Activated CD4-positive, CD25-positive, alpha-beta regulatory T cell treated with anti-CD3 and anti-CD28 coated beads, Interleukin-2, amount 50 U/mL, for 16 hours (primary cell): ENCODE data around the gene SORCS3.

Source experiments
- DNase-seq: peaks from one replicate; pipeline ENCODE4 v3.0.0-alpha.2; 2020; ENCODE audit warnings: low read depth, low spot score

Gene SORCS3

GRCh38 chr10:104641187-104641936, at the start of gene SORCS3:
Gene SORCS3, plus strand, starts transcription at chr10:104641290.
- DNase-seq: no peak

DNA sequence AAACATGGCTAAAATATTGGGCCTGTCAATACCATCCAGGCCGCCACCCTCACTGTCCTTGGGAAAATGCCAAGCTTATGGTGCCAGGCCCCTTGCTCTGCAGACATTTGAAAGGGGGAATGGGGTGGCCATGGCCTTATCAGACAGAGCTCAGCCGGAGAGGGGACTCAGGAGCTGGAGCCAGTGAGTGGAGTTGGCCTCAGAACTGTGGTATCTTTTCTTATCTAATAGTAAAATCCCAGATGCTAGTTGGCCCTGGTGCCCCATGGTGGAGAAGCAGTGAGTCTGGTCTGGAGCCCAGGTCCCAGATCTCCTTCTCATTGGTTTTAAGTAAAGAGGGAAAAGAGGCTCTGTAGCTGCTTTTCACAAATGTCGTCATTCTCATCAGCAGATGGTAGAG, 49.6 kb upstream of the SORCS3 start:
- no peak for DNase-seq

DNA sequence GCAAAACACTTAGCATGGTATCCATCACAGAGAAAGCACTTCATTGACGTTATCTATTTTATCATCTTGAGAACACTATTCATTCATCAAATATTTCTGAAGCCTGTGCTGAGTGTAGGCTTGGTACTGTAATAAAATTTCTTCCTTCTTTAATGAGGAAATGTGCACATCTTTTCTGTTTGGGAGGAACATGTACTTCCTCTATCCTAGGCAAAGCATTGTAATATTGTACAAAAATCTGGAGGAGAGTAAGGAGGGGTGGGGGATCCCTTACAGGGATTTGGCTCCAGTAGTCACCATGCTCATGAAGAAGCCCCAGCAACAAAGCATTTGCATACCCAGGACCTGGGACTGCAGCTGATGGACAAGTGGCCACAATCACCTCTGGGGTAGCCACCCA, 39.9 kb upstream of the SORCS3 start:
- DNase-seq: no peak

DNA sequence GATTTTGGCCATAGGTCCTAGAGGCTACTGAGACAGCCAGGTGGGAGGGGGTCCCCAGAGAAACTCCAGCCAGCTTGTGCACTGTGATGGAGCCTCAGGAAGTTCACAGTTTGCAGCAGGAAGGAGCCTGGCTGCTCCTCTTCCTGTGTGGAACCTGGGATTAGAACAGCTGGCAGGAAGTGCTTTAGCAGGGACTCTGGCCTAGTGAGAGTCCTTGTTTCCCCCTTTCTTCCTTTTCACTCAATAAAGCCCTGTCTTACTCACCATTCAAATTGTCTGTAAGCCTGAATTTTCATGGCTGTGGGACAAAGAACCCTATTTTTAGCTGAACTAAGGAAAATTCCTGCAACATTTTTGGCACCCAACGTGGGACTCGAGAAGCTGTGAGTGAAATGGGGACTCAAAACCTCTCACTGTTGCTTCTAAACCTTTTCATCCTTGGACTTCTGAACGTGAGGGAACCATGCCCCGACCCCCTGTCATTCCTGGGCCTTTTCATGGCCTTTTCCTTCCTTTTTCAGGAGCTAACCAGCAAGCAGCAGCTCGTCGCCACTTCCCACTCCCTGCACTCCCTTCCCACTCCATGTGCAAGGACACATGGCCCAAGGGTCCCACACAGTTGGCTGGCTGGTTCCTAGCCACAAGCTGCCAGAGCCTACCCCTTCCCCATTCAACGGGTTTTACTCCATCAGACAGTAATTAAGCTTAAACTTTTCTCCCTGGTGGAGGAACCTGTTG, 32.8 kb upstream of the SORCS3 start:
- no peak for DNase-seq

- no peak for DNase-seq
Observed at GRCh38 chr10:104612571-104613205, 28.4 kb upstream of the SORCS3 start.

- DNase-seq: no peak
Observed at GRCh38 chr10:104613406-104613805, 27.7 kb upstream of the SORCS3 start.

DNA sequence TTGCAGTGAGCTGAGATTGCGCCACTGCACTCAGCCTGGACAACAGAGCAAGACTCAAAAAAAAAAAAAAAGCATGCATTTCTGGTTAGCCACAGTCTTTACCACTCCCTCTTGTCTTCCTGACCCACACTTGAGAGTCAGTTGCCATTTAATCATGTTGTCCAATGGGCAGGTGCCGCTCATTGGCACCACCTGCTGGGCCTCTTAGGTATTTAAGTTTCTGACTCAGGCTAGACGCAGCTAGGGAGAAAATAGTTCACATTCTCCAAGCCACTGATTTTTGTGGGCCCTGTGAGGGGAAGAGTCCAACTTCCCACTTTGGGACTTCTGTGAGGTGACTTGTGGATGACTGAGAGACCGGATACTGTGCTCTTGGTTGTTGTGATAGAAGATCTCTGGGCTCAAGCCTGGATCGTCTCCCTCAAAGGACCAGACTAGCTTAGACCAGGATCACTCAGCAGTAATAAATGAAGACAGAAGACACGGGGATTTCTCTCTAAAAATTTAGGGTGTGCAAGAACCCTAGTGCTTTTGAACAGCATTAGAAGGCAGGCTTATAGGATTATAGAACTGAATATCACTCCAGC, 26.8 kb upstream of the SORCS3 start:
- no peak for DNase-seq

DNA sequence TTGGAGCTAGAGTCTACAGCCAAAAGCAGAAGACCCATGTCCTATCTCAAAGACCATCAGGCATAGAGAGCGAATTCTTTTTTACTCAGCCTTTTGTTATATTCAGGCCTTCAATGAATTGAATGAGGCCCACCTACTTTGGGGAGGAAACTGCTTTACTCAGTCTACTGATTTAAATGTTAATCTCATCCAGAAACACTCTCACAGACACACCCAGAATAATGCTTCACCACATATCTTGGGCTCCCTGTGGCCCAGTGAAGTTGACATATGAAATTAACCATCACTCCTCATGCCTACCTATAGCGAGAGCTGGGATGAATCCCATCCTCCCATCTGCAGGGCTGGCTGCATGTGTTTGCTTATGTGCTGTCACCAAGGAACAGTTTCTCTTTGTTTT, 26.0 kb upstream of the SORCS3 start:
- no peak for DNase-seq

GRCh38 chr10:104617831-104618230, 23.3 kb upstream of the SORCS3 start:
- no peak for DNase-seq

DNA sequence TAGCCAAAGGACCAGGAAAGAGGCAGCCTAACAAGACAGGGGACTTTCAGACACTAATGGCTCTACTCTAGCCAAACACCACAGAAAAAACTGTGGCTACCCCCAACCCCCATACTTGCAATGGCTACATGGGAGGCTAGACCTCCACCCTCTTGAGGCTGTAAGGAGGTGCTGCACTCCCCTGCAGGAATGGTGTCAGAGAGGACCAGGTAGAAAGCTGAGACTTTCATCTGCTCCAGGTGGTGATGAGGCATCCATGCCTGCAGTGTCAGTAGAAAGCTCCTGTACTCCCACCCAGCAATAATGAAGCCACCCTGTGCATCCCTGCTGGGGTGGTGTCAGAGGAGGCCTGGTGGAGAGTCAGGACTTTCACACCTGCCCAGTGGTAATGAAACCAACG, 18.9 kb upstream of the SORCS3 start:
- DNase-seq: no peak

- no peak for DNase-seq
Observed at GRCh38 chr10:104622598-104623209, 18.4 kb upstream of the SORCS3 start.

GRCh38 chr10:104630731-104631130, 10.4 kb upstream of the SORCS3 start:
- no peak for DNase-seq

GRCh38 chr10:104631946-104632345, 9.1 kb upstream of the SORCS3 start:
- no peak for DNase-seq

- DNase-seq: no peak
Observed at GRCh38 chr10:104638861-104639589, 2.1 kb upstream of the SORCS3 start.

DNA sequence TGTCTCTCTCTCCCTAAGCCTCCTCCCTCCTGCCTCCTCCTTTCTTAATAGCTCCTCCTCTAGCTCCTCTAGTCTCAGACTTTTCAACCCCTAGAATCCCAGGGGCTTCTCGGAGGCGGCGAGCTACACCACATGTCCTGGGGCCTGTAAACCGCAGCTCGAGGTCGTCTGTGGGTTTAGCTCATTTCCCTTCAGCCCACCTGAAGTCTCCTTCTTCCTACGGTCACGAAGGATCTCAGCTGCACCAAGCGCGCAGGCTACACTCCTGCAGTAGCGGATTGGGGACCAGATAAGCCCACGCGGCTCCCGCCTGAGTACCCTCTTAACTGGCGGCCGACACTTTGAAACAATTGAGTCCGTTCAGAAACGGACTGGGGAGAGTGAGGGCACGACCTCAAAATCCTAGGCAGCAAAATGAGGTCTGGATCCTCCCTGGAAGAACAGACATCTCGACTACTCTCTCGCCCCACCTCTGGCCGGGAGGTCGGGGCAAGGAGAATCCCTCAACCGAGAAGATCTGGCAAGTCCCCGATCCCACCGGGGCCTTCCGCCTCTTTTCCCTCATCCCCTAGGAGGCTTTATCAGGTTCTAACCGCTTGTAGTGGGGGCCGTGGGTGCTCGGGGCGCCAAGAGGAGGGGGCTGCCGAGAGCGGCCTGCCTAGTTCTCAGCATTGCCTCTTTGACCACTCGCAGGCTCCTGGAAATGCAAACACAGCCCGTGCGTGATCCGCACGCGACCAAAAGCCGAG, 1.3 kb upstream of the SORCS3 start:
- no peak for DNase-seq

- no peak for DNase-seq
Observed at GRCh38 chr10:104640339-104641186, 527 bp upstream of the SORCS3 start.

- no peak for DNase-seq
Observed at GRCh38 chr10:104641937-104642657, 1.0 kb downstream of the SORCS3 start.

DNA sequence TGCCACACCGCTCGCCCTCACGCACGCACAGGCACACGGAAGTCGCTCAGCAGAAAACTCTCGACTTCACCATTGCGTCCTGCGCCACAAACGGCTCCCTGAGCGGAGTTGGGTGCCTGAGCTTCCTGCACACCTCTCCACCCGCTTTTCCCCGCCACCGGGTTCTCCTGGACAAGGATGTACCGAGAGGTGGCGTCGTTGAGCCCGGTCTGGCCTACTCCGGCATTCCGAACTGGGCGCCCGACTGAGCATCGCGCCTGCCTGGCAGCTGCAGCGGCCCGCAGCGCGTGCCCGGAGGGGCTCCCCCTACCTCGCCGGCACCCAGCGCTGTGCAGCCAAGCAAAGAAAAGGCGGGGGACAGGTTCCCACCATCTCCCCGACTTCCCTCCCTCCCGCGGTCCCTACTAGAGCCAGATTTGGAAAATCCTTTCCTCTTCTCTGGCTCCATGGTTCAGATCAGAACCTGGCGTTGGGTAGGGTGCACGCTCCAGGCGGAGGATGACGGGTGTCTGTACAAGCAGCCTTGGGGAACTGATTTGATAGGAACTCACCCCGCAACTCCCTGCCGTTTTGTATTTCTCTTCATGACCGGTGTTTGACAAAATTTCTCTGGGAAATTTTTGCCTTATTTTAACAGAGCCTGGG, 1.7 kb downstream of the SORCS3 start:
- no peak for DNase-seq
